PC-3 (cell line): ENCODE measurements around the gene AMBN.

Experiments used
- EZH2 ChIP-seq: fragments of 300-600 bp; sonication (generic); IDR thresholded peaks from one replicate; pipeline ENCODE4 v1.6.1; 2017; ENCODE audit warnings: antibody characterized with exemption, mild to moderate bottlenecking, low read length; ENCODE audit not compliant: unreplicated experiment
- EZH2phosphoT487 ChIP-seq: fragments of 300-600 bp; sonication (generic); IDR thresholded peaks from 2 replicates; pipeline ENCODE4 v1.6.1; 2018; ENCODE audit warnings: mild to moderate bottlenecking, antibody characterized with exemption, low read length, borderline replicate concordance
- TF ChIP-seq, protein P1 (sequence below): fragments of 300-600 bp; sonication (generic); conservative IDR thresholded peaks from 2 replicates; pipeline ENCODE4 v1.5.1; 2017; ENCODE audit warnings: antibody characterized with exemption, low read depth, mild to moderate bottlenecking, low read length

DNA sequence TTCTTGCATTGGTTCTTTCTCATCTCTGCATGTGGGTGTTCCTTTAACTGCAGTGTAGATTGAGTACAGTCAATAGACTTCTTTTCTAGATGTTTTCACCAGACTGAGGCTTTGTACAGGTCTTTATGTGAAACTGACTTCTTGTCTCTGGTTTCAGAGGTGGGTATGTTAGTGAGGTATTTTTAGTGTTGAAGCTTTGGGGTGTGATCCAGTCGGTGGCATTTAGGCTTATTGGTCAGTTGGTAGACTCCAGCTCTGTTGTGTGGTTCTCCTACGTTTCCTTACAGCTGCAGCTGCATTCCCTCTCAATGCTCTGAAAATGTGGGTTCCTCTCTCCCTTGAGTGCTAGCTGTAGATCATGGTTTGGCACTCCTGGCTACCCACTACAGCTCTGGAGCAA, 21.3 kb upstream of the AMBN start:
- TF ChIP-seq EZH2: no peak
- TF ChIP-seq, protein P1, sequence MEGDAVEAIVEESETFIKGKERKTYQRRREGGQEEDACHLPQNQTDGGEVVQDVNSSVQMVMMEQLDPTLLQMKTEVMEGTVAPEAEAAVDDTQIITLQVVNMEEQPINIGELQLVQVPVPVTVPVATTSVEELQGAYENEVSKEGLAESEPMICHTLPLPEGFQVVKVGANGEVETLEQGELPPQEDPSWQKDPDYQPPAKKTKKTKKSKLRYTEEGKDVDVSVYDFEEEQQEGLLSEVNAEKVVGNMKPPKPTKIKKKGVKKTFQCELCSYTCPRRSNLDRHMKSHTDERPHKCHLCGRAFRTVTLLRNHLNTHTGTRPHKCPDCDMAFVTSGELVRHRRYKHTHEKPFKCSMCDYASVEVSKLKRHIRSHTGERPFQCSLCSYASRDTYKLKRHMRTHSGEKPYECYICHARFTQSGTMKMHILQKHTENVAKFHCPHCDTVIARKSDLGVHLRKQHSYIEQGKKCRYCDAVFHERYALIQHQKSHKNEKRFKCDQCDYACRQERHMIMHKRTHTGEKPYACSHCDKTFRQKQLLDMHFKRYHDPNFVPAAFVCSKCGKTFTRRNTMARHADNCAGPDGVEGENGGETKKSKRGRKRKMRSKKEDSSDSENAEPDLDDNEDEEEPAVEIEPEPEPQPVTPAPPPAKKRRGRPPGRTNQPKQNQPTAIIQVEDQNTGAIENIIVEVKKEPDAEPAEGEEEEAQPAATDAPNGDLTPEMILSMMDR: no peak
- TF ChIP-seq EZH2phosphoT487: no peak
